K562 (cell line): Measurements from ENCODE around the gene PRR30. TPM values are rescaled to one million over a fixed set of nuclear protein-coding genes. Genes with fewer than 3 reads are reported as not detected.

Experiments used
- ATAC-seq: fragments of 200-7000 bp; cut with Tn5 transposase; 3 replicates; pipeline ENCODE4 v1.9.1; 2020; ENCODE audit warnings: moderate library complexity
- BruUV-seq: library from RNA; stranded (reverse); fragments of 400-500 nt; replicated peaks from 2 replicates; lab custom pipeline; 2021; lab: Mats Ljungman, UMichigan
- CTCF ChIA-PET: fragments of 300-600 bp; formaldehyde crosslinking; extraction: SDS; loops from one replicate; lab custom pipeline; 2021; ENCODE audit warnings: low intra/inter-chr PET ratio; lab: Yijun Ruan, JAX
- POLR2A ChIA-PET: fragments of 300-600, 350-650 bp; sonication (Branson Sonifier 250); formaldehyde crosslinking; extraction: SDS; loops from one replicate; lab custom pipeline; 2021; ENCODE audit warnings: antibody characterized with exemption, inconsistent platforms; lab: Yijun Ruan, JAX
- DNase-seq, 4 experiments: peaks; one replicate each; pipeline versions ENCODE4 v3.0.0 to v3.0.0-alpha.2; 2011 to 2018; ENCODE audit warnings: low spot score in 3 of 4, mixed read lengths in 3 of 4; ENCODE audit errors: extremely low read depth in 1 of 4
- FAIRE-seq: peaks from 2 replicates; lab custom pipeline; 2011; peaks lifted over from hg19 to GRCh38; lab: Jason Lieb, UNC
- H2AFZ ChIP-seq: 2 replicates; pipeline ENCODE4 v1.6.0; 2011; ENCODE audit warnings: low read depth, low read length, control low read depth, inconsistent platforms
- H3K27ac ChIP-seq: fragments of 200-600 bp; 3 replicates; pipeline ENCODE4 v1.8.0; 2011; ENCODE audit warnings: low read depth, mild to moderate bottlenecking, control low read depth, inconsistent platforms, low read length, moderate library complexity, mixed read lengths; ENCODE audit errors: extremely low read depth
- H3K27me3 ChIP-seq, 2 experiments: fragments of 300-600 bp in 1 of 2; 2 replicates in 1 of 2; 3 replicates in 1 of 2; pipeline versions ENCODE4 v1.6.0 to v1.8.0; 2011; ENCODE audit warnings: inconsistent platforms in 2 of 2, low read length in 2 of 2, mild to moderate bottlenecking in 1 of 2, mixed read lengths in 1 of 2, moderate library complexity in 1 of 2; ENCODE audit not compliant: control insufficient read depth in 2 of 2, insufficient read depth in 2 of 2
- H3K36me3 ChIP-seq: fragments of 300-600 bp; 3 replicates; pipeline ENCODE4 v1.8.0; 2011; ENCODE audit warnings: mild to moderate bottlenecking, low read length, inconsistent platforms; ENCODE audit not compliant: control insufficient read depth, insufficient read depth
- H3K4me1 ChIP-seq, 2 experiments: fragments of 200-600 bp in 1 of 2; replicated peaks in 1 of 2; 2 replicates in 1 of 2; 3 replicates in 1 of 2; pipeline versions ENCODE4 v1.5.1 to v1.8.0; 2011; ENCODE audit warnings: inconsistent platforms in 2 of 2, low read length in 2 of 2, mild to moderate bottlenecking in 1 of 2, mixed read lengths in 1 of 2, moderate library complexity in 1 of 2; ENCODE audit not compliant: control insufficient read depth in 2 of 2, insufficient read depth in 2 of 2
- H3K4me2 ChIP-seq: 2 replicates; pipeline ENCODE4 v1.6.1; 2011; ENCODE audit warnings: low read length, control low read depth, inconsistent platforms, mixed read lengths; ENCODE audit not compliant: insufficient read depth
- H3K4me3 ChIP-seq: fragments of 200-600 bp; sonication (generic), shearing (Covaris generic); 2 replicates; pipeline ENCODE4 v1.5.1; 2016; ENCODE audit warnings: control low read depth, inconsistent platforms
- H3K79me2 ChIP-seq: fragments of 200-600 bp; 3 replicates; pipeline ENCODE4 v1.8.0; 2011; ENCODE audit warnings: low read length, inconsistent platforms; ENCODE audit not compliant: control insufficient read depth, insufficient read depth
- H3K9ac ChIP-seq, 2 experiments: 2 replicates each; pipeline versions ENCODE4 v1.6.0 to v1.6.1; 2011; ENCODE audit warnings: low read depth in 2 of 2, low read length in 2 of 2, control low read depth in 1 of 2, inconsistent platforms in 1 of 2, mild to moderate bottlenecking in 1 of 2, mixed read lengths in 1 of 2; ENCODE audit not compliant: insufficient read depth in 1 of 2
- H3K9me1 ChIP-seq: one replicate; pipeline ENCODE4 v1.6.0; 2011; ENCODE audit warnings: inconsistent platforms, mild to moderate bottlenecking, low read length, moderate library complexity; ENCODE audit not compliant: control insufficient read depth, insufficient read depth
- H3K9me3 ChIP-seq: replicated peaks from 2 replicates; pipeline ENCODE4 v1.5.1; 2011; ENCODE audit warnings: low read depth, low read length, inconsistent platforms; ENCODE audit not compliant: control insufficient read depth, insufficient read depth
- H4K20me1 ChIP-seq: replicated peaks from 2 replicates; pipeline ENCODE4 v1.6.1; 2011; ENCODE audit warnings: low read length, inconsistent platforms, mixed read lengths; ENCODE audit not compliant: control insufficient read depth, insufficient read depth
- BHLHE40 ChIP-seq: IDR thresholded peaks from 2 replicates; pipeline ENCODE4 v1.6.1; 2011; ENCODE audit warnings: low read length, improper control_type of control experiment
- CCNT2 ChIP-seq: IDR thresholded peaks from 2 replicates; pipeline ENCODE4 v1.6.1; 2011; ENCODE audit warnings: borderline replicate concordance, low read depth, mild to moderate bottlenecking, moderate library complexity, mixed read lengths, low read length; ENCODE audit not compliant: insufficient read length; ENCODE audit errors: extremely low read depth
- CEBPB ChIP-seq: fragments of 450-650 bp; IDR thresholded peaks from 2 replicates; pipeline ENCODE4 v1.6.1; 2016; ENCODE audit warnings: missing genetic modification characterization, missing compliant biosample characterization
- CEBPG ChIP-seq, 3 experiments: fragments of 200-800 bp in 1 of 3; sonication (Bioruptor generic) in 1 of 3; sonication (generic) in 1 of 3; formaldehyde crosslinking in 1 of 3; IDR thresholded peaks in 2 of 3; conservative IDR thresholded peaks in 1 of 3; 2 replicates each; pipeline versions ENCODE4 v1.6.1 to v1.8.0; 2016 to 2022; ENCODE audit warnings: missing compliant biosample characterization in 2 of 3, missing genetic modification characterization in 2 of 3, mild to moderate bottlenecking in 1 of 3, missing genetic modification reagents in 1 of 3
- CHD1 ChIP-seq: fragments of 200-600 bp; sonication (generic); IDR thresholded peaks from one replicate; pipeline ENCODE4 v1.6.1; 2012; ENCODE audit warnings: mild to moderate bottlenecking, moderate library complexity, low read length, inconsistent platforms
- ELF1 ChIP-seq: fragments of 200-800 bp; sonication (Bioruptor generic); IDR thresholded peaks from 2 replicates; pipeline ENCODE4 v1.6.1; 2016; ENCODE audit warnings: missing genetic modification characterization, missing compliant biosample characterization
- ESRRA ChIP-seq: fragments of 450-650 bp; IDR thresholded peaks from 2 replicates; pipeline ENCODE4 v1.6.1; 2014; ENCODE audit warnings: low read depth, mild to moderate bottlenecking, moderate library complexity, borderline replicate concordance
- FOXJ2 ChIP-seq: fragments of 200-800 bp; sonication (Bioruptor generic); IDR thresholded peaks from 2 replicates; pipeline ENCODE4 v1.6.1; 2016; ENCODE audit warnings: missing genetic modification characterization, missing compliant biosample characterization
- KLF1 ChIP-seq: fragments of 450-650 bp; IDR thresholded peaks from 2 replicates; pipeline ENCODE4 v1.6.1; 2016; ENCODE audit warnings: missing genetic modification characterization, missing compliant biosample characterization
- PBX2 ChIP-seq, 2 experiments: IDR thresholded peaks in 1 of 2; conservative IDR thresholded peaks in 1 of 2; 2 replicates each; pipeline ENCODE4 v1.6.1; 2016; ENCODE audit warnings: low read depth in 2 of 2, mild to moderate bottlenecking in 1 of 2, missing compliant biosample characterization in 1 of 2, missing genetic modification characterization in 1 of 2, moderate library complexity in 1 of 2
- PKNOX1 ChIP-seq: fragments of 450-650 bp; IDR thresholded peaks from 2 replicates; pipeline ENCODE4 v1.6.1; 2016
- POLR2H ChIP-seq: IDR thresholded peaks from 2 replicates; pipeline ENCODE4 v1.6.1; 2016; ENCODE audit warnings: missing genetic modification characterization, low read depth, mild to moderate bottlenecking, control low read depth, missing compliant biosample characterization, moderate library complexity
- SPI1 ChIP-seq: IDR thresholded peaks from 2 replicates; pipeline ENCODE4 v1.6.1; 2011; ENCODE audit warnings: low read depth, low read length, control low read depth, borderline replicate concordance
- WGBS: fragments of 100-300 bp; shearing (Covaris generic); methylation state at CpG from one replicate; pipeline ENCODE4 v1.1.6; 2016; ENCODE audit warnings: low coverage, mixed read lengths; ENCODE audit not compliant: insufficient coverage; ENCODE audit errors: missing lambda C conversion rate; 5-methylcytosine and 5-hydroxymethylcytosine counted together
- in situ Hi-C: fragments of 300-500 bp; cut with MboI; formaldehyde crosslinking; loops from 4 replicates; pipeline ENCODE4 v1.15.0; 2018; ENCODE audit warnings: inconsistent platforms, mixed read lengths
- intact Hi-C: fragments of 100-400 bp; cut with micrococcal nuclease; formaldehyde crosslinking; loops from 2 replicates; pipeline ENCODE4 v1.14.2; 2022
- polyA plus RNA-seq, 8 experiments: library from polyadenylated mRNA; depleted of rRNA in 4 of 8; stranded (reverse) in 5 of 8; unstranded in 3 of 8; fragments of >200 nt; fragmentation: Nextera tagmentation in 2 of 8; fragmentation: Illumina TruSeq in 1 of 8; extraction: Ambion mirVana in 2 of 8; extraction: Trizol in 1 of 8; gene quantifications; 2 replicates each; pipeline versions ENCODE4 v1.2.1 to v1.2.3, GENCODE V29; 2011 to 2014; ENCODE audit warnings: inconsistent platforms in 1 of 8, missing spikeins in 1 of 8
- total RNA-seq, 7 experiments: library from RNA; depleted of rRNA in 6 of 7; stranded (reverse); fragments of >200 nt in 6 of 7; fragmentation: Illumina TruSeq in 2 of 7; extraction: Trizol in 2 of 7; gene quantifications; 2 replicates each; pipeline versions ENCODE4 v1.2.1 to v1.2.3, GENCODE V29; 2011 to 2021; ENCODE audit warnings: low replicate concordance in 1 of 7

The PRR30 gene
- total and polyA plus RNA-seq, 9 of the 15 experiments (the other 6 are each of a cell fraction or from before 2014, with no cell fraction given) = not detected

GRCh38 chr2:27185331-27186026, 46.3 kb upstream of the PRR30 start:
- H3K4me2 ChIP-seq = peak overlapping the region; percentile 19
- CTCF ChIA-PET = no interaction called here
- in situ Hi-C loops = no loop called here

More at GRCh38 chr2:27185331-27186026, 46.3 kb upstream of the PRR30 start:
- Histone ChIP-seq H3K9ac (no peak overlapping the region), H3K36me3 (no peaks in the 10 kb centered on the region), H2AFZ (peak overlapping the region; percentile 83), H3K9me1 (no peaks in the 10 kb centered on the region), H3K9me3 (no peaks in the 10 kb centered on the region), H3K79me2 (no peaks in the 10 kb centered on the region), H3K4me1 (peaks cover 0 to 10% of the 10 kb centered on the region in 2 experiments; a peak in 3 of 5 replicates), H3K4me3 (no peak overlapping the region)
- 4% methylated on average over 6 of the region's 6 CpGs for WGBS
- TF ChIP-seq CCNT2 (no peak), ELF1 (tag) (peak; percentile 35; the same call in 1 of the 2 replicates), ESRRA (0 out of 2 replicates have a peak, but pooled peaks have one; percentile 18), SPI1 (peak; percentile 85), PKNOX1 (no peak; the same call in 1 of the 2 replicates), CHD1 (no peak), KLF1 (tag) (no peak), PBX2 (CRISPR knock-in tag; IDR thresholded peaks at IDR 0.05; ENCODE audit: low read depth) (no peak), PBX2 (tag; conservative IDR thresholded peaks at IDR 0.05; ENCODE audit: low read depth) (peak; percentile 41), POLR2H (tag) (no peak), CEBPG (CRISPR knock-in tag; IDR thresholded peaks at IDR 0.05) (no peak), CEBPG (tag; conservative IDR thresholded peaks at IDR 0.05 in 1 of 2, IDR thresholded peaks at IDR 0.05 in 1 of 2) (peak in 1 of 2 experiments; percentile 48; a peak in 2 of 4 replicates), BHLHE40 (0 out of 2 replicates have a peak, but pooled peaks have one; percentile 9), FOXJ2 (tag) (0 out of 2 replicates have a peak, but pooled peaks have one; percentile 47), CEBPB (tag) (peak; percentile 75)
- TF ChIP-seq, all 486 proteins: peak for 8
- Histone ChIP-seq H3K27ac (peak overlapping the region; percentile 17; the same call in 1 of the 3 replicates), H3K27me3 (peaks cover 0 to 4% of the 10 kb centered on the region in 2 experiments; a peak in 1 of 5 replicates), H4K20me1 (no peaks in the 10 kb centered on the region)
- POLR2A ChIA-PET = interaction anchor here (0.6 to 2.1 kb wide), 3 partner anchors 10 to 70 kb away, joined by 4 to 8 read pairs (median 4); no protein-coding TSS in a partner anchor
- intact Hi-C loops = loop anchor here (10.0 kb wide), 1 partner anchor 341 kb away; the partner anchor contains the start of gene DPYSL5
- peak in 2 of 4 experiments; percentile 11 to 35 for DNase-seq
- peak; percentile 67 for ATAC-seq
- no TSS peak for BruUV-seq
- FAIRE-seq = no peak
